Right renal cortex interstitium (tissue), 3 donors: Measurements from ENCODE around the gene CPM. TPM values are rescaled to one million over a fixed set of nuclear protein-coding genes. Genes with fewer than 3 reads are reported as not detected.

Experiments
- DNase-seq, 3 donors: peaks; one replicate each; pipeline ENCODE4 v3.0.0-alpha.2; 2013; ENCODE audit warnings: low read depth in 3 of 3, low spot score in 2 of 3
- polyA plus RNA-seq, 3 donors: library from polyadenylated mRNA; unstranded; fragments of 120-200 nt; gene quantifications; one replicate each; pipeline ENCODE4 v1.2.1, GENCODE V29; 2013; ENCODE audit not compliant: insufficient read length in 3 of 3

The CPM gene
- polyA plus RNA-seq, 3 donors = 25.4 to 29.3 (median 26.0) TPM

DNA sequence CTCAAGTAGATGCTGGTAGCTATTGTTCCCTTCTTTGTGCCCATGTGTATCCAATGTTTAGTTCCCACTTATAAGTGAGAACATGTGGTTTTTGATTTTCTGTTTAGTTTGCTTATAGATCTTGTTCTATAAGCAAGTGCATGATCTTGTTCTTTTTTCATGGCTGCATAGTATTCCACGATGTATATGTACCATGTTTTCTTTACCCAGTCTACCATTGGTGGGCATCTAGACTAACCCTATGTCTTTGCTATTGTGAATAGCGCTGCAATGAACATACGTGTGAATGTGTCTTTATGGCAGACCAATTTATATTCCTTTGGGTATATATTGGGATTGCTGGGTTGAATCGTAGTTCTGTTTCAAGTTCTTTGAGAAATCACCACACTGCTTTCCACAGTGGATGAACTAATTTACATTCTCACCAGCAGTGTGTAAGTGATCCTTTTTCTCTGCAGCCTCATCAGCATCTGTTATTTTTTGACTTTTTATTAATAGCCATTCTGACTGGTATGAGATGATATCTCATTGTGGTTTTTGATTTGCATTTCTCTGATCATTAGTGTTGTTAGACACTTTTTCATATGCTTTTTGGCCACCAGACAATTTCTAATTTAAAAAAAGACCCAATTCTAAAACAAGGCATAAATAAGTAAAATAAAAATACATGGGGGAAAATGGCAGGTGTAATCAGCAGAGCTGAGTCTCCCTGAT is 50.6 kb downstream of the CPM start:
- DNase-seq = no peak

DNA sequence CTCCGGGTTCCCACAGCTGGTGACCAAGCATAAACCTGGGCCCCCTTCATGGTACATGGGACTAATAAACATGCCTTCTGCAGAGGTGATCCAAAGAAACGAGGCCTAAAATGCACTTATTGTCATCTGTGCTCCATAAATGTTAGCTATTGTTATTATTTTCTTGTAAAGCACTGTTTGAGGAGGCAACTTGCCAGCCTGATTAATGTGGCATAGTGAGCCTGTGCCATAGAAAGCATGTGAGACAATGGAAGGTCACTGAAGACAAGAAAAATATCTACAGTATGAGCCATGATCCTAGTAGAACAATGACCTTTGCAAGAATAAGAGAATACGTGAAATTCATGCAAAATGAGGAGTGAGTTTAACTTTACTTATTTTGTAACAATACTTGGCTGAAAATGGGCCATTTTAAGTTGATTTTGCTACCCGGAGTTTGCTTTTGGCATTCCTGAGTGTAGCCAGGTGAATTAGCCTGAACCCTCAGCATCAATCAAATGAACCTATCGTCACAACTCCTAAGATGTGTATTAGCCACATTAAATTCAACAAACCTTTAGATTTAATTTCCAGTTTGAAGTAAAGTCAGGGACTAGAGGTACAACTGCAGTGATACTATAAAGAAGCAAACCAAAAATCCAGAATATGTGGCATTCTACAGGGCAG is 52.2 kb downstream of the CPM start:
- DNase-seq = no peak

DNA sequence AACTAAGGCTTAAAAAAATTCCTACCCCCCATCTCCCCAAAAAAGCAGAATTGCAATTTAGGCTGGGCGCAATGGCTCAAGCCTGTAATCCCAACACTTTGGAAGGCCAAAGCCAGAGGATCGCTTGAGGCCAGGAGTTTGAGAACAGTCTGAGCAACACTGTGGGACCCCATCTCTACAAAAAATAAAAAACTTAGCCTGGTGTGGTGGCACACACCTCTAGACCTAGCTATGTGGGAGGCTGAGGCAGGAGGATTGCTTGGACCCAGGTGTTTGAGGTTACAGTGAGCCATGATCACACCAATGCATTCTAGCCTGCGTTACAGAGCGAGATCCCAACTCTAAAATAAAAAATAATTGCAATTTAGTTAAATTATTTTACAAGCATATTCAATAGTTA is 54.1 kb downstream of the CPM start:
- DNase-seq = no peak

DNA sequence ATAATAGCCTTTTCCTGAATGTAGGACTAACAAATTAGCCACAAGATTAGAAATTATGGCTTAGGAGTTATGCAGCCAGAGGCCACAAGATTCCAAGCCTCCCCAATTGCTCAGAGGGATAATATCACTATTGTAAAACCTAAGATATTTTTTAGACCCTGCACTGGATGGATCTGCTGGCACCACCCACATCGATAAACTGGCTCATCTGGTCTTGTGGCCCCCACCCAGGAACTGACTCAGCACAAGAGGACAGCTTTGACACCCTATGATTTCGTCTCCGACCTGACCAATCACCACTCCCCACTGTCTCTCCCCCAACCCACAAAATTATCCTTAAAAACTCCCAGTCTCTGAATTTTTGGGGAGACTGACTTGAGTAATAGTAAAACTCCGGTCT is 54.7 kb downstream of the CPM start:
- DNase-seq = no peak

DNA sequence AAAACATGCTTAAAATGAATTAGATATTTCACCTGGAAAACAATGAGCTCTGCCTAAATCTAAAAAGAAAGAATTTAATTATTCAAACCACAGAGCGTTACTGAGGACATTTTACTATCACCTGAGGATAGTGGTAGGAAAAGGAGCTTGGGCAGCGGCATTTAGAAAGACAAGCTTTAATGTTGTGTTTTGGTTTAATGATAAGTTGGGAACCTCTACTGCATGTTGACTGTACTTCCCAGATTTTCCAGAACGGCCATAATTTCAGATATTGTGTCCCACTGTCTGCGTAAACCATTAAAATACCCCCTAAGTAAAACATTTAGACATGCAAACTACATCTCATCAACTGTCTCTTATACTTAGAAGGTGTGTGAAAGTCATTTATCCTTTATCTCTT is 55.4 kb downstream of the CPM start:
- DNase-seq = no peak

DNA sequence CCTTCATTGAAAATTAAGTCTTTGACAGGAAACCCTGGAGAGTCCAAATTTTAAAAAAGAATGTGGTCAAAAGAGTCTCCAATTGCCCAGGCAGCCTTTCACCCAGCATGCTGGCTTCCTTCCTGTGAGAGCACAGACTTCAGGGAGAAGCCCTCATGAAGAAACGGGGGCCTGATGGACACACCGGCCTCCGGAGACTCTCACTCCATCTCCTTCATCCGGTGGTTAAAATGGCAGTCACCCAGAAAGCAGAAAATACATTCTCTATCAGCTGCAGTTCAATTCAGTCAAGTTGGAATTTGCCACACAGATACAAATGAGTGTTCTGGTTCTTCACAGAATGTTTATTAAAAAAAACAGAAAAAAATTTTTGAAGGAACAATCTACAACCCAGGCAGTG is 56.5 kb downstream of the CPM start:
- no peak for DNase-seq

DNA sequence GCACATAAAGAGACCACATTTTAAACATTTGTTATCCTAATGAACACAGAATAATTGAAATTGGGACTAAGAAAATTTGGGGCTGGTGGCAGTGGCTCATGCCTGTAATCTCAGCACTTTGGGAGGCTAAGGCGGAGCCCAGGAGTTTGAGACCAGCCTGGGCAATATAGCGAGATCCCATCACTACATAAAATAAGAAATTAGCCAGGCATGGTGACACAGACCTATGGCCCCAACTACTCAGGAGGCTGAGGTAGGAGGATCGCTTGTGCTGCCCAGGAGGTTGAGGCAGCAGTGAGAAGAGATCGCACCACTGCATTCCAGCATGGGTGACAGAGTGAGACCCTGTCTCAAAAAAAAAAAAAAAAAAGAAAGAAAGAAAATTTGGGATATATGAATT is 59.7 kb downstream of the CPM start:
- DNase-seq = no peak

DNA sequence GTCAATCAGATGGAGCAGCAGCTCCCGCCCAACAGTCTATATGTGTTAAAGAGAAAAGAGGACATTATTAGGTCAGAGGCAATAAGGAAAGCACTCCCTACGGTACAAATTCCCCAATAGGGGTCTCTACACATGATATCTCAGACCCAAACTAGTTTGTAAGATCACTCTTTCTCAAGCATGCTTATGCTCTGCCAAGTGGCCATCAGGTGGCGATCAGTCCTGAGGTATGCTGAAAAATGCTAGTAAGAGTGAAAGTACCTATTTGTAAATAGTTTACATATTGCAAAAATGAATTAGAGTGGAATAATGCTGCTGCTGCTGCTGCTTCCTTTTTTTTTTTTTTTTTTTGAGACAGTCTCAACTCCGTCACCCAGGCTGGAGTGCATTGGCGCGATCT is 61.0 kb downstream of the CPM start:
- no peak for DNase-seq

DNA sequence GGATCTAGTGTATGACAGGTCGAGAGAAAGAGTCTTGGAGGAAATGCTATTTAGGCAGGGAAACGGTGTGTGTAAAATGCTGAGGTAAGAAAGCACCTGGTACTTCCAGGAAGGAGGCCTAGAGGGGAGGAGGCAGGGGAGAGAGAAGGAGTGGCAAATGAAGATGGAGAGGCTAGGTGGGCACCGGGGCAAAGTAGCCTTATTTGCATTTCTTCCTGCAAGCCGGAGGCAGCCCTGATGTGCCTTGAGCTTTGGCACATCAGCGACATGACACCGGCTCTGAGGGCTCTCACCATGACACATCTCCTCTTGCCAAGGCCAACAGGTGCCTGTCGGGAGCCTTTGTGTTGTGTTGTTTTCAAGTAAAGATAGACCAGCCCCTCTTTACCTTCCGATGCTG is 61.6 kb downstream of the CPM start:
- no peak for DNase-seq

DNA sequence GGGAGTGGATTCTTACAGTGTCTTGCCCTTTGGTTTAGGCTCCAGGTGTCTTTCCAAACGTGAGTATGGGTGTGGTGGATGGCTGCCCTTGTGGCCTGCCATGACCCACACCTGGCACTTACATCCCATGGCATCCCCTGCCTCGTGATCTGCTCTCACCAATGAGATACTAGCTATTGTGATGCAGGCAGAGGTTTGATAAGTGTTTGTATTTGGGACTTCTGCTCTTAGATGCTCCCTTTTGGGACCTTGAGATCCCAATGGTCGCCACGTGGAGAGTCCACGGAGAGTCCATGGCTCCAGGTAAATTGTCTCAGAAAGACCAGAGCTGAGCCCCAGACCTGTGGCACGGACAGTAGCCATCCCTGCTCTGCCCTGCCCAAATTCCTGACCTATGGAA is 62.5 kb downstream of the CPM start:
- no peak for DNase-seq

DNA sequence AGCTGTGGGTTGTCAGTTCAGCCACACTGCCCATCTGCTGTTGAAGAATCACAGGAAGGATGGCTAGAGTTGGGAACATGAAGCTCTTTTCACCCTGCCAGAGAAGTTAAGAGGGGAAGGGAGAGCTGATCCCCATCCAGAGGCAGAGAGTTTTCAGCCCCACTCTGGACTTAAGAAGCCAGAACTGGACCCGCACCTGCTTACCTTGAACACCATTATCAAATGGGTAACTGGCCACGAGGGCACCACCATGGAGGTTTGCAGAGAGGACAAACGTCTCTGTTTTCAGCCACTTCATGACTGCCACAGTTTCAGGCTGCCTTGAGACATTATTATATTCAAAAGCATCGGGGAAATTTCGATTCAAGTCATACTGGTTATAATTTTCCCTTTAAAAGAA is 63.0 kb downstream of the CPM start:
- no peak for DNase-seq

DNA sequence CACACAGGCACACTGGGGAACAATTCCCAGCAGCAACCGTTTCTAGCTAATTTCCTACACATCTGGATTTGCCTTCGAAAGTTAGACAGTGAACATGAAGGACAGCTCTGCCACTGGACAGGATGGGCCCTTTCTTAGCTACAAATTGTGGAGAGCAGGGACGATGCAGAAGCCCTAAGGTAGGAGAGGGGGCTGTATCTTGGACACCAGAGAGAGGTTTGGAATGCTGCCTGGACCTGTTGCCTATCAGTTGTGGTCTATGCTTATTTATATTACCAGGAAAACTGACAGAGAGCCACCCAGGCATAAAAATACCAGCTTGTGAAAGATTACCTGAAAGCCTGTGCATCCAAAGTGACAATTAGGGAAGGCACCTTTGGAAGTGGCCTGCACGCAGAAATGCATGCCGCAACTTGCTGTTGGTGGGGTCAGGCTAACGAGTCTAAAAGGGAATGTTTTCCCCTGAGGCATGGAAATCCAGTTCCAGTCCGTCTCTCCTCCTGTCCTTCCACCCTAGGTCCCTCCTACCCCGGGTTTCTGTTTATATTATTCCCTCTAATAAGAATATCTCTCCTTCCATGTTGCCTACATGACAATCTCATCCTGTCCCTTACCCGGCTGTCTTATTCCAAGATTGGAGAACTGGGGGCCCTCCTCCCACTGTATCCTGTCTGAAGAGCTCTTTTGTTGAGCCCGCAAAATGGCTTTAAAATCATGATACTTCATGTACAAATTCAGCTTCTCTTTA is 64.8 kb downstream of the CPM start:
- DNase-seq = no peak

DNA sequence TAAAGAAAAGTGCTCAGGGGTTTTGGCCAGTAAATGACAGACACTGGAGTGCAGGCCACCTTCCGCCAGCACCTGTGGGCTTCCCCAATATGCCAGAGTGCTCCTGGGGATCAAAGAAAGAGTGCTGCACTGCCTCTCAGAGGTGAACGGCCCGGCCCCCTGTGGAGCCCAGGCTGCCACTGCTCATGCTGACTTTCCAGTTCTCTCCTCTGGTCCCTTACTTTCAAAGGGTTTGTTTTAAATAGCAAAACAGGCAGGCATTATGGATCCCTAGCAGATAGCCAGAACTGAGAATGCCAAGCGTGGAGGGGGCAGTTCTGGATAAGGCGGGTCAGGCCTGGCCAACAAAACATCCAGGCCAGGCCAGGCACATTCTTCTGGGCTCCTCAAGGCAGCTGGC is 65.4 kb downstream of the CPM start:
- no peak for DNase-seq

DNA sequence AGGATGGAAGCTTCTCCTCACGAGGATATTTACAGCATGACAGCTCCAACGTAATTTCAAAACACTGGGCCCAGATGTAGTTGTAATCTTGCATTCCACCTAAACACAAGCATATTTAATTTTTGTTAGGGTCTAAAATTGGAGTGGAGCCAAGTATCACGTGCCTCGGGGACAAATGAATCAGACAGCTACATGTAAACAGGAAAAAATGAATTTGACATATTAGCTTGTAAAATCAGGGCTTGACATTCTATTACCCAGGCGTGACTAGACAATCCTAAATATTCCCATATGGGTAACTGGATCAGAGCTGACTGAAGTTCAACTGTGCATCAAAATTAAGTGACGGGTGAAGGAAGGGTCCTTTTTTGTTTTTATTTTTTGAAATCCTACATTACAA is 66.0 kb downstream of the CPM start:
- DNase-seq = no peak

DNA sequence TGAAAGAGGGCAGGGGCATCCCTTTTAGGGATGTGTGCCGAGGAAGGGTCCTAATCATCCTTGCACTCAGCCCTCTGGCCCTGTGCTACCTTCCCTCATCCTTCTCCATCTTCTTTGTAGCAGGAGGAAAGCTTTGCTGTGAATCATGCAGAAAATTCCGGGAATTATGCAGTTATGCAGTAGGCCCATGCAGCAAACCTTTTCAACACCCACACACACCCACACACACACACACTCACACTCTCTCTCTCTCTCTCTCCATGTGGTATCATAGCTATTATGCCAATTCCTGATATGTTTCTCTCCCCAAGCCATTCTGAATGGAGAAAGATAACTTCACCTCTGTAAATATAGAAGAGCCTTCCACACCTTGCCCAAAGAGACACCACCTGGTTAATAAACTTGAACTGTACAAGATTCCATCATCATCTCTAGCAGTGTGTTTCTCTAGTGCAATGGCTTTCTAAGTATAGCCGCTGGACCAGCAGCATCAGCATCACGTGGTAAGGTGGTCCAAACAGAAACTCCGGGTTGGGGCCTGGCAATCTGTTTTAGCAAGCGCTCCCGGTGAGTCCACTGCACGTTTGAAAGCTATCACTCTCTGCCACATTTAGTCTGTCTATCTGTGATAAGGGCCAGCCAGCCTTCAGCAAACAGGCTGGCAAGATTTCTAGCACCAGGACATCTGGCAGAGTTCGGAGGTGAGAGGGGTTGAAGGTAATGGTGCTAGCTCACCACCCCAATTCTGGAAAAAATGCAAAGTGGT is 67.4 kb downstream of the CPM start:
- DNase-seq = no peak

DNA sequence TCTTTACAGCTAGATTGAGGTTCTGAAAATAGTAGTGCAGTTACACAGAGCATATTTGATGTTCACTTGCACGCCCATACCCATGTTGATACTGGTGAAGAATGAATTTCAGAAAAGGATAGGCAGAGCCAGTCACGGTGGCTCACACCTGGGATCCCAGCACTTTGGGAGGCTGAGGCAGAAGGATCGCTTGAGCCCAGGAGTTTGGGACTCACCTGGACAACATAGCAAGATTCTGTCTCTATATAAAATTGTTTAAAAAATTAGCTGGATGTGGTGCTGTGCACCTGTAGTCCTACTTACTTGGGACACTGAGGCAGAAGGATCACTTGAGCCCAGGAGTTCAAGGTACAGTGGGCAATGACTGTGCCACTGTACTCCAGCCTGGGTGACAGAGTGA is 68.4 kb downstream of the CPM start:
- DNase-seq = no peak

DNA sequence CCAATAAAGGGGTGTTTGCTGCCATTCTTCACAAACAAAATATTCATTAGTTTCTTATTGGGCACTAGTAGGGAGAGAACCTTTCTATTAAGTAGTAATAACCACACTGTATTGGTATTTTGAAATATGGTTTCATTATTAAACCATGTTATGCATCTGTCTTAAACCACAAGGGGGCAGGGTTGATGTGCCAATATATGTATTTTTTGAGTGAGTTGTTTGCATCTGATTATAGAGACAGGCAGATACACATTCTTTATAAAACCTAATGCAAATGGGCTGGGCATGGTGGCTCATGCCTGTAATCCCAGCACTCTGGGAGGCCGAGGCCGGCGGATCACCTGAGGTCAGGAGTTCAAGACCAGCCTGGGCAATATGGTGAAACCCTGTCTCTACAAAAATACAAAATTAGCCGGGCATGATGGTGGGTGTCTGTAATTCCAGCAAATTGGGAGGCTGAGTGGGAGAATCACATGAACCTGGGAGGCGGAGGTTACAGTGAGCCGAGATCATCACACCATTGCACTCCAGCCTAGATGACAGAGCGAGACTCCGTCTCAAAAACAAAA is 69.0 kb downstream of the CPM start:
- peak in 2 of 3 donors; percentile 13 to 31 for DNase-seq

DNA sequence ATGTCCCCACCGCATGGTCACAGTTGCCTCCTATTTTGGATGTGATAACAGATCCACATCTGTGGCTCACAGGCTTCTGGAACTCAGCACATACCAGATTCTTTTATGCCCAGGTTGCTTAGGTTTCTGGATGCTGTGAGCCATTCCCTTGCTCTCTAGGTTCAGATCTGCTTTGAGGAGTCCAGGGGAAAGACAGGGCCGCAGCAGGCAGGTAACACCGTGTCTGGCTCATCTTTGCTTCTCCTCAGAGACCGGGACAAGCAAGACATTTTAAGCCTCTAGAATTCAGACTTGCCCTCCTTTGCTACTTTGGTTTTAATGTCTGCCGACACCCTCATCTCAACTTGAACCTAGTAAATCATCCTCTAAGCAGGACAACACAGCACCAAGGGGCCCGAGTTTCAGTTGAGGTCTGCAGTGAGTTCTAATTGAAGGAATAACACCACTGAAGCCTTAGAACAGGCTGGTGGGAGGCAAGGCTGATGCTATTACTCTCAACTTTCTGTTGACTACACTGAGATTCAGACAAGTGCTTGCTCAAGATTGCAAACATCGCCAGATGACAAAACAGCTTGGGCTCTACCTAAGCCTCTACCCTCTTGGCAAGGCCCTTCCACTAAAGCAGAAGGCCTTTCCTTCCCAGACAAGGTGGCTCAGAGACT is 69.7 kb downstream of the CPM start:
- DNase-seq = no peak

DNA sequence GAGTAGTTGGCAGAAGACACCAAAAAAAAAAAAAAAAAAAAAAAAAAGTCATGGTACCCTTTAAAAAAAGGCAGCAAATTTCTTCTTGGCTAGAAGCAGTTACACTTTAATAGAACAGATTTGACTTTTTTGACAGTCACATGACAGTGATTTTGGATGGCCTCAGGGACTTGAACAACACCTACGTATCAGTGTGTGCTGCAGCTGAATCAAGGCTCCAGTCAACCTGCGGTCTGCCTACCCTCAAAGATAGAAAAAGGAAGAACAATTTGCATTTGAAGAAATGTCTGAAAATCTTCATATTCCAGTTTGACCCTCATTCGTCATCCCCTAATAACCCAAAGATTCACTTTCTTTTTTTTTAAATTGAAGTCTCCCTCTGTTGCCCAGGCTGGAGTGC is 71.1 kb downstream of the CPM start:
- DNase-seq = no peak

DNA sequence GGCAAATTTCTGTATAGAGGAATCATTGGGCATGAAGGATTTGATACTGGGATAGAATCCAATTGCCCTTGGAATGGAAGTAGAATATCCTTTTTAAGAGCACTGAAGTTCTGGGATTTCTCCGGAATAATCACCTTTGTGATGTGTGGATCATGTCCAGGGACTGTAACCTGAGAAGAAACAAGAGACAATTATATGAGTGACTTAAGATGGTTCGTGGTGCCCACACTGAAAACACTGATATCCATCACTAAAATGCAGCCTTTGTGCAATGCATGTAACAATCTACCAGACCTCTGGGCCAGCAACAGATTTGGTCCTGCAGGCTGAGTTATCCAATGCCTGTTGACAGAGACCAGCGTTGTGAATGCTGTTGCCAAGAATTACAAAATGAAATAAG is 76.5 kb downstream of the CPM start:
- DNase-seq = no peak
